Parathyroid adenoma (tissue), 2 donors: Measurements from ENCODE around the gene GHDC.

ENCODE experiments used
- H2AFZ ChIP-seq: fragments of 300-600 bp; sonication (generic); one replicate; pipeline ENCODE4 v1.7.0; 2017; ENCODE audit warnings: antibody characterized with exemption, mild to moderate bottlenecking
- H3K27ac ChIP-seq: fragments of 300-600 bp; sonication (generic); one replicate; pipeline ENCODE4 v1.7.0; 2017
- H3K27me3 ChIP-seq: fragments of 300-600 bp; sonication (generic); one replicate; pipeline ENCODE4 v1.7.0; 2017; ENCODE audit warnings: low read length; ENCODE audit not compliant: control insufficient read depth, insufficient read depth
- H3K36me3 ChIP-seq: fragments of 300-600 bp; sonication (generic); one replicate; pipeline ENCODE4 v1.7.0; 2017; ENCODE audit warnings: low read length; ENCODE audit not compliant: control insufficient read depth, insufficient read depth
- H3K4me1 ChIP-seq: fragments of 300-600 bp; sonication (generic); one replicate; pipeline ENCODE4 v1.7.0; 2017; ENCODE audit warnings: control low read depth
- H3K4me2 ChIP-seq: fragments of 300-600 bp; sonication (generic); one replicate; pipeline ENCODE4 v1.7.0; 2017; ENCODE audit warnings: low read length
- H3K4me3 ChIP-seq: fragments of 300-600 bp; sonication (generic); one replicate; pipeline ENCODE4 v1.7.0; 2017; ENCODE audit warnings: low read depth, low read length
- H3K79me2 ChIP-seq: fragments of 300-600 bp; sonication (generic); one replicate; pipeline ENCODE4 v1.7.0; 2017; ENCODE audit warnings: control low read depth
- H3K9ac ChIP-seq: fragments of 300-600 bp; sonication (generic); one replicate; pipeline ENCODE4 v1.7.0; 2017; ENCODE audit warnings: mild to moderate bottlenecking
- H3K9me3 ChIP-seq: fragments of 300-600 bp; sonication (generic); one replicate; pipeline ENCODE4 v1.7.0; 2017; ENCODE audit warnings: low read length; ENCODE audit not compliant: control insufficient read depth
- TF ChIP-seq, protein P1 (sequence below): fragments of 300-600 bp; sonication (generic); IDR thresholded peaks from one replicate; pipeline ENCODE4 v1.7.0; 2017; ENCODE audit warnings: antibody characterized with exemption, mild to moderate bottlenecking
- donor health status: primary hyperparathyroidism.

The GHDC gene

DNA sequence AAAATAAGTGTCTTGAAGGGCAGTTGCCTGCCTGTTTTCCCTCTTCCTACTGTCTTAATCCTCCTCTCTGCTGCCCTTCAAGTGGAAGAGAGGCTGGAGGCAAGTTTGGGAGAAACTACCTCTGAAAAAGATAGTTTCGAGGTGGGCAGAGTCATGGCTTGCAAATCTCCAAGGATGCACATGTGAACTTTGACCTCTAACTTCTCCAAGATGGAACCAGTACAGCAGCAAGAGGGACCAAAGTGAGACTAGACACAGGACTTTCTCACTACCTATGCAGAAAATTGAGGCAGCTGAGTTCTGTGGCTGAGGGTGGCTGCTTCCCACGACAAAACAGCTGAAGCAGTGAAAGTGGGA, 12.5 kb downstream of the GHDC start:
- no peak overlapping the region for H3K9ac ChIP-seq
- no peak overlapping the region for H2AFZ ChIP-seq
- TF ChIP-seq, protein P1, sequence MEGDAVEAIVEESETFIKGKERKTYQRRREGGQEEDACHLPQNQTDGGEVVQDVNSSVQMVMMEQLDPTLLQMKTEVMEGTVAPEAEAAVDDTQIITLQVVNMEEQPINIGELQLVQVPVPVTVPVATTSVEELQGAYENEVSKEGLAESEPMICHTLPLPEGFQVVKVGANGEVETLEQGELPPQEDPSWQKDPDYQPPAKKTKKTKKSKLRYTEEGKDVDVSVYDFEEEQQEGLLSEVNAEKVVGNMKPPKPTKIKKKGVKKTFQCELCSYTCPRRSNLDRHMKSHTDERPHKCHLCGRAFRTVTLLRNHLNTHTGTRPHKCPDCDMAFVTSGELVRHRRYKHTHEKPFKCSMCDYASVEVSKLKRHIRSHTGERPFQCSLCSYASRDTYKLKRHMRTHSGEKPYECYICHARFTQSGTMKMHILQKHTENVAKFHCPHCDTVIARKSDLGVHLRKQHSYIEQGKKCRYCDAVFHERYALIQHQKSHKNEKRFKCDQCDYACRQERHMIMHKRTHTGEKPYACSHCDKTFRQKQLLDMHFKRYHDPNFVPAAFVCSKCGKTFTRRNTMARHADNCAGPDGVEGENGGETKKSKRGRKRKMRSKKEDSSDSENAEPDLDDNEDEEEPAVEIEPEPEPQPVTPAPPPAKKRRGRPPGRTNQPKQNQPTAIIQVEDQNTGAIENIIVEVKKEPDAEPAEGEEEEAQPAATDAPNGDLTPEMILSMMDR = no peak
- peaks cover 6% of the 10 kb centered on the region for H3K27me3 ChIP-seq
- peaks cover 24% of the 10 kb centered on the region for H3K4me1 ChIP-seq
- no peak overlapping the region for H3K4me3 ChIP-seq
- no peak overlapping the region for H3K4me2 ChIP-seq
- no peaks in the 10 kb centered on the region for H3K79me2 ChIP-seq
- H3K9me3 ChIP-seq = no peaks in the 10 kb centered on the region
- no peak overlapping the region for H3K27ac ChIP-seq
- H3K36me3 ChIP-seq = no peaks in the 10 kb centered on the region

GRCh38 chr17:42180922-42181850, 13.1 kb downstream of the GHDC start, which contains the start of gene KCNH4:
TSS of gene KCNH4 (minus strand) at chr17:42181142. CDS start at chr17:42180945, 197 bp downstream.
- H3K79me2 ChIP-seq = no peaks in the 10 kb centered on the region
- TF ChIP-seq, protein P1 = peak; percentile 73
- H2AFZ ChIP-seq = peak within 1 kb of the TSS; percentile 97
- H3K9ac ChIP-seq = peak within 1 kb of the TSS; percentile 46
- H3K9me3 ChIP-seq = no peaks in the 10 kb centered on the region
- H3K27ac ChIP-seq = no peak within 1 kb of the TSS
- peaks cover 24% of the 10 kb centered on the region for H3K4me1 ChIP-seq
- no peaks in the 10 kb centered on the region for H3K36me3 ChIP-seq
- peaks cover 6% of the 10 kb centered on the region for H3K27me3 ChIP-seq
- H3K4me2 ChIP-seq = peak within 1 kb of the TSS; percentile 58
- H3K4me3 ChIP-seq = no peak within 1 kb of the TSS

GRCh38 chr17:42180411-42180921, 13.8 kb downstream of the GHDC start:
- no peaks in the 10 kb centered on the region for H3K79me2 ChIP-seq
- TF ChIP-seq, protein P1 = no peak
- peak overlapping the region; percentile 58 for H3K4me2 ChIP-seq
- peaks cover 6% of the 10 kb centered on the region for H3K27me3 ChIP-seq
- peak overlapping the region; percentile 97 for H2AFZ ChIP-seq
- H3K9ac ChIP-seq = no peak overlapping the region
- H3K36me3 ChIP-seq = no peaks in the 10 kb centered on the region
- H3K4me3 ChIP-seq = no peak overlapping the region
- peaks cover 24% of the 10 kb centered on the region for H3K4me1 ChIP-seq
- no peak overlapping the region for H3K27ac ChIP-seq
- no peaks in the 10 kb centered on the region for H3K9me3 ChIP-seq

DNA sequence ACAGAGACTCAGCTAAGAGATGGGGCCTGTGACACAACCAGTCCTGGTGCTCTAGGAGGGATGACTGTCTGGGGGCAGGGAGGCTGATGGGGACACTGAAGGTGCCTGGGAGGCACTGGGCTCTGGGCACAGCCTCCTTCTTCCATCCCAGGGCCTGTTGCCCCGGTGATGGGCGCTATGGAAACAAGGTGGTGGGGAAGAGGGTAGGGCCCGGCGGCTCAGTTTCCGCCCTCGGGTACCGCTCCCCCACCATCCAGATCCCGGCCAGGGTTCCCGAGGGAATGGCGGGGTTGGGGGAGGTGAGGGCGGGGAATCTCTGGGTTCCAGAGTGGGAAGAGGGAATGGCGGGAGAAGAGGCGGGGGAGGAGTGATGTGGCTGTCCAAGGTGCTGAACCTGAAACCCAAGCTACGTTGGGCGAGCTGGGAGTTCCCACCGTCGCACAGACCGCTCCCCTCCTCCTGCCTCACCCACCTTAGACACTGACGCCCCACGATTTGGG, 14.3 kb downstream of the GHDC start:
- Histone ChIP-seq H3K79me2 (no peaks in the 10 kb centered on the region), H3K4me1 (peaks cover 24% of the 10 kb centered on the region), H3K4me2 (no peak overlapping the region), H3K9ac (no peak overlapping the region), H3K27ac (no peak overlapping the region), H3K9me3 (no peaks in the 10 kb centered on the region), H2AFZ (peak overlapping the region; percentile 97), H3K36me3 (no peaks in the 10 kb centered on the region), H3K27me3 (peaks cover 6% of the 10 kb centered on the region), H3K4me3 (no peak overlapping the region)
- TF ChIP-seq, protein P1 = no peak
